Endodermal cell (in vitro differentiated cells): ENCODE measurements around the gene NDUFV3. TPM values are rescaled to one million over a fixed set of nuclear protein-coding genes. Genes with fewer than 3 reads are reported as not detected.

ENCODE experiments used
- DNase-seq: peaks from one replicate; pipeline ENCODE4 v3.0.0-alpha.2; 2017
- H3K27ac ChIP-seq: 2 replicates; pipeline ENCODE4 v1.5.1; 2013; ENCODE audit warnings: mild to moderate bottlenecking, low read depth, low read length, moderate library complexity
- H3K27me3 ChIP-seq: 2 replicates; pipeline ENCODE4 v1.6.1; 2013; ENCODE audit warnings: mild to moderate bottlenecking, low read length, moderate library complexity; ENCODE audit not compliant: insufficient read depth, control insufficient read depth, poor library complexity, severe bottlenecking
- H3K36me3 ChIP-seq: 2 replicates; pipeline ENCODE4 v1.7.0; 2013; ENCODE audit warnings: mild to moderate bottlenecking, low read length, moderate library complexity; ENCODE audit not compliant: control insufficient read depth, insufficient read depth
- H3K4me1 ChIP-seq: one replicate; pipeline ENCODE4 v1.7.0; 2013; ENCODE audit warnings: low read length; ENCODE audit not compliant: control insufficient read depth, insufficient read depth
- H3K4me3 ChIP-seq: 2 replicates; pipeline ENCODE4 v1.5.1; 2013; ENCODE audit warnings: mild to moderate bottlenecking, low read length, moderate library complexity
- H3K9ac ChIP-seq: 2 replicates; pipeline ENCODE4 v1.6.1; 2013; ENCODE audit warnings: mild to moderate bottlenecking, low read length, moderate library complexity; ENCODE audit not compliant: poor library complexity, severe bottlenecking; ENCODE audit errors: extremely low read depth
- H3K9me3 ChIP-seq: 2 replicates; pipeline ENCODE4 v1.6.1; 2013; ENCODE audit warnings: mild to moderate bottlenecking, low read length, moderate library complexity; ENCODE audit not compliant: control insufficient read depth
- H3K27ac Mint-ChIP-seq: 2 replicates; pipeline ENCODE4 v1.8.0; 2020; ENCODE audit warnings: mixed read lengths
- H3K27me3 Mint-ChIP-seq: 2 replicates; pipeline ENCODE4 v1.8.0; 2021; ENCODE audit warnings: mild to moderate bottlenecking, mixed read lengths; ENCODE audit not compliant: insufficient read depth
- H3K36me3 Mint-ChIP-seq: 2 replicates; pipeline ENCODE4 v1.8.0; 2020; ENCODE audit warnings: low read depth, mixed read lengths
- H3K4me1 Mint-ChIP-seq: 2 replicates; pipeline ENCODE4 v1.8.0; 2020; ENCODE audit warnings: mixed read lengths
- H3K4me3 Mint-ChIP-seq: 2 replicates; pipeline ENCODE4 v1.8.0; 2020; ENCODE audit warnings: mild to moderate bottlenecking, moderate library complexity, mixed read lengths
- H3K9me3 Mint-ChIP-seq: 2 replicates; pipeline ENCODE4 v1.8.0; 2020; ENCODE audit warnings: mild to moderate bottlenecking, mixed read lengths
- CTCF ChIP-seq: fragments of 200-600 bp; sonication (generic); conservative IDR thresholded peaks from 2 replicates; pipeline ENCODE4 v1.5.0; 2021; ENCODE audit warnings: antibody characterized with exemption, mild to moderate bottlenecking
- WGBS, 2 experiments: methylation state at CpG; one replicate each; pipeline versions ENCODE4 v1.1.5 to v1.1.7; 2013; ENCODE audit warnings: missing lambda C conversion rate in 2 of 2, mixed read lengths in 1 of 2; ENCODE audit not compliant: insufficient coverage in 1 of 2, insufficient read length in 1 of 2; 5-methylcytosine and 5-hydroxymethylcytosine counted together
- total RNA-seq, 2 donors: library from RNA; stranded (reverse); fragmentation: NEBNext Ultra II Directional in 1 of 2; extraction: Animal tissue kit (Norgen Biotek cat#: 25700) in 1 of 2; gene quantifications; 2 replicates in 1 of 2; 3 replicates in 1 of 2; pipeline ENCODE4 v1.2.1, GENCODE V29; 2021

NDUFV3 gene
- total RNA-seq, 2 donors from 2014 or later: 25.8 to 27.2 TPM

DNA sequence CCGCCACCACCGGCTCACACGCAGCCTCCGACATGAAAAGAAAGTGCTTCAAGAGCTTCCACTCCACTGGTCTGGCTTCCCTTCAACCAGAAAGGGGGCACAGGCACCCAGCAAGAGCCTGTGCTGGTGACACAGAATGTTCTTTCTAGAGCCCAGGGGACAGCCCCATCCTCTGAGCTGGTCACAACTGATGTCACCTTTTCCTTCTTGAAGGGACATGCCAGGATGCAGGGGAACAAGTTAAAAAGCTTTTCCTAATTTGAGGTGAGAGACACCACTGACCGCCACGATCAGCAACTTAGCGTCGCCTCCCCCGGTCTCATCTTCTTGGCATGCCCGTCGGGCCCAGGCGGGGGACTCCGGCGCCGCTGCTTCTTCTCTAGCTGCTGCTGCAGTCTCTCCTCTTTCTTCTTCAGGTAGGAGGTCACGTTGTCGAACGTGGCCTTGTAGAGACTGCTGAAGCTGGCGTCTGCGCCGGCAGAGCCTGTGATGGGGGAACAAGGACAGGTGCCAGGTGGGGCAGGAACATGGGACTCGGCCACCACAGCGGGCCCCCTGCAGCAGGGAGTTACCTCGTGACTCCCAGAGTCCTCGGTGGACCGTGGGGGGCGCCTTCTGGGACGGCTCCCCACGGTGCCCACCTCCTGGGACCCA lies 43.2 kb upstream of the NDUFV3 start:
- Histone ChIP-seq H3K9ac (no peak overlapping the region), H3K9me3 (no peaks in the 10 kb centered on the region), H3K27me3 (no peaks in the 10 kb centered on the region), H3K36me3 (peaks cover 84% of the 10 kb centered on the region), H3K4me1 (no peaks in the 10 kb centered on the region), H3K4me3 (no peak overlapping the region), H3K27ac (no peak overlapping the region)
- H3K4me1 Mint-ChIP-seq: no peaks in the 10 kb centered on the region
- peaks cover 88% of the 10 kb centered on the region for H3K36me3 Mint-ChIP-seq
- 96% methylated on average over 27 to 29 of the region's 29 CpGs for WGBS, 2 experiments
- DNase-seq: no peak
- H3K27ac Mint-ChIP-seq: peak overlapping the region; percentile 12
- H3K27me3 Mint-ChIP-seq: no peaks in the 10 kb centered on the region
- no peak overlapping the region for H3K4me3 Mint-ChIP-seq
- H3K9me3 Mint-ChIP-seq: no peaks in the 10 kb centered on the region
- no peak for TF ChIP-seq CTCF

DNA sequence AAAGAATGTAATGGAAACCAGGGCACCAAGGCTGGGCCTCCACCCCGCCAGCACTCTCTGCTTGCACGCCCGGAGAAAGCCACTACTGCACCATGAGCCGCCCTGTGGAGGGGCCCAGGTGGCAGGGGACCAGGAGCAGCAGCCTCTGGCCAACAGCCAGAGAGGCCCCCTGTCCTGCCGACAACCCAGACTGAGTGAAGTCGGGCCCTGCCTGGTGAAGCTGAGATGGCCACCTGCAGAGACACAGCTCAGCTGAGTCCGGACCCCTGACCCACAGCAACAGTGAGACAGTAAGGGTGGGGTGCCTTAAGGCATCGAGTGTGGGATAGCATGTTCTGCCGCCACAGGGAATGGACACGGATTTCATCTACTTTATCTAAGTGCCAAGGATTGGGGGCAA lies 42.6 kb upstream of the NDUFV3 start:
- DNase-seq: no peak
- Mint-ChIP-seq H3K27me3 (no peaks in the 10 kb centered on the region), H3K27ac (peak overlapping the region; percentile 35), H3K9me3 (no peaks in the 10 kb centered on the region), H3K36me3 (peaks cover 87% of the 10 kb centered on the region), H3K4me3 (no peak overlapping the region), H3K4me1 (no peaks in the 10 kb centered on the region)
- Histone ChIP-seq H3K9ac (no peak overlapping the region), H3K36me3 (peaks cover 84% of the 10 kb centered on the region), H3K4me1 (no peaks in the 10 kb centered on the region), H3K9me3 (no peaks in the 10 kb centered on the region), H3K27ac (no peak overlapping the region), H3K4me3 (no peak overlapping the region), H3K27me3 (no peaks in the 10 kb centered on the region)
- no peak for TF ChIP-seq CTCF
- 89 to 93% methylated on average over 9 to 10 of the region's 10 CpGs for WGBS, 2 experiments

GRCh38 chr21:42850866-42851391 lies 42.2 kb upstream of the NDUFV3 start:
- no peak overlapping the region for H3K27ac ChIP-seq
- H3K4me3 ChIP-seq: no peak overlapping the region
- DNase-seq: peak; percentile 92
- no peaks in the 10 kb centered on the region for H3K9me3 Mint-ChIP-seq
- H3K9ac ChIP-seq: no peak overlapping the region
- H3K4me1 Mint-ChIP-seq: no peaks in the 10 kb centered on the region
- peak overlapping the region; percentile 35 for H3K27ac Mint-ChIP-seq
- H3K27me3 Mint-ChIP-seq: no peaks in the 10 kb centered on the region
- peaks cover 85% of the 10 kb centered on the region for H3K36me3 ChIP-seq
- WGBS, 2 experiments: 93 to 96% methylated on average over 12 to 21 of the region's 21 CpGs
- H3K9me3 ChIP-seq: no peaks in the 10 kb centered on the region
- no peaks in the 10 kb centered on the region for H3K4me1 ChIP-seq
- no peak overlapping the region for H3K4me3 Mint-ChIP-seq
- TF ChIP-seq CTCF: peak; percentile 80
- H3K36me3 Mint-ChIP-seq: peaks cover 86% of the 10 kb centered on the region
- no peaks in the 10 kb centered on the region for H3K27me3 ChIP-seq
